DOHH2 (cell line): Measurements from ENCODE around the gene CREBBP.

ENCODE experiments used
- H3F3A ChIP-seq: fragments of 200-600 bp; sonication (generic), shearing (Covaris generic); 2 replicates; pipeline ENCODE4 v1.6.0; 2016; ENCODE audit warnings: antibody characterized with exemption, mild to moderate bottlenecking; ENCODE audit not compliant: control insufficient read depth, insufficient read depth
- H3K27ac ChIP-seq: fragments of 200-600 bp; sonication (generic); 2 replicates; pipeline ENCODE4 v1.5.1; 2014; ENCODE audit warnings: low read depth, mild to moderate bottlenecking, low read length, moderate library complexity
- H3K27me3 ChIP-seq: fragments of 200-600 bp; sonication (generic); 2 replicates; pipeline ENCODE4 v1.6.1; 2014; ENCODE audit warnings: mild to moderate bottlenecking, low read length, mixed read lengths; ENCODE audit not compliant: control insufficient read depth
- H3K36me3 ChIP-seq: fragments of 200-600 bp; sonication (generic); 2 replicates; pipeline ENCODE4 v1.6.1; 2014; ENCODE audit warnings: mild to moderate bottlenecking, low read length, moderate library complexity, mixed read lengths; ENCODE audit not compliant: control insufficient read depth
- H3K4me1 ChIP-seq: fragments of 200-600 bp; sonication (generic); 2 replicates; pipeline ENCODE4 v1.6.1; 2014; ENCODE audit warnings: mild to moderate bottlenecking, low read length, mixed read lengths; ENCODE audit not compliant: control insufficient read depth
- H3K4me2 ChIP-seq: fragments of 200-600 bp; sonication (generic); 2 replicates; pipeline ENCODE4 v1.6.0; 2014; ENCODE audit warnings: mild to moderate bottlenecking, low read length, moderate library complexity
- H3K4me3 ChIP-seq: fragments of 200-600 bp; sonication (generic); 2 replicates; pipeline ENCODE4 v1.5.1; 2014; ENCODE audit warnings: mild to moderate bottlenecking, low read length, mixed read lengths
- H3K79me2 ChIP-seq: fragments of 200-600 bp; sonication (generic); 2 replicates; pipeline ENCODE4 v1.6.1; 2014; ENCODE audit warnings: mild to moderate bottlenecking, low read length, mixed read lengths; ENCODE audit not compliant: control insufficient read depth
- H3K9me2 ChIP-seq: fragments of 200-600 bp; sonication (generic); replicated peaks from 2 replicates; pipeline ENCODE4 v1.6.1; 2014; ENCODE audit warnings: mild to moderate bottlenecking, low read length, mixed read lengths; ENCODE audit not compliant: control insufficient read depth
- H3K9me3 ChIP-seq: fragments of 200-600 bp; sonication (generic); 2 replicates; pipeline ENCODE4 v1.6.1; 2014; ENCODE audit warnings: antibody characterized with exemption, low read length, mixed read lengths; ENCODE audit not compliant: control insufficient read depth, insufficient read depth
- H4K20me1 ChIP-seq: fragments of 200-600 bp; sonication (generic); 2 replicates; pipeline ENCODE4 v1.6.0; 2014; ENCODE audit warnings: low read depth, mild to moderate bottlenecking, antibody characterized with exemption, low read length, moderate library complexity; ENCODE audit not compliant: control insufficient read depth, insufficient read depth
- CTCF ChIP-seq: fragments of 200-600 bp; sonication (generic); IDR thresholded peaks from one replicate; pipeline ENCODE4 v1.5.1; 2014; ENCODE audit warnings: antibody characterized with exemption, mild to moderate bottlenecking, low read depth, low read length; ENCODE audit not compliant: poor library complexity, severe bottlenecking
- EZH2phosphoT487 ChIP-seq: fragments of 200-600 bp; sonication (generic); IDR thresholded peaks from 2 replicates; pipeline ENCODE4 v1.6.1; 2017; ENCODE audit warnings: borderline replicate concordance, mild to moderate bottlenecking, antibody characterized with exemption, low read length, moderate library complexity, mixed read lengths

Gene CREBBP

GRCh38 chr16:3835089-3835602 is 45.4 kb downstream of the CREBBP start:
- peaks cover 17% of the 10 kb centered on the region; the same call in 1 of the 2 replicates for H3K9me3 ChIP-seq
- peaks cover 45% of the 10 kb centered on the region for H3K36me3 ChIP-seq
- no peak overlapping the region for H3K4me2 ChIP-seq
- H3K27me3 ChIP-seq, result no peaks in the 10 kb centered on the region
- H3F3A ChIP-seq, result no peaks in the 10 kb centered on the region
- peaks cover 96% of the 10 kb centered on the region for H3K79me2 ChIP-seq
- no peaks in the 10 kb centered on the region for H3K4me1 ChIP-seq
- TF ChIP-seq CTCF, result no peak
- TF ChIP-seq EZH2phosphoT487, result no peak
- H3K27ac ChIP-seq, result no peak overlapping the region
- H3K4me3 ChIP-seq, result no peak overlapping the region
- H4K20me1 ChIP-seq, result no peaks in the 10 kb centered on the region
- H3K9me2 ChIP-seq, result no peaks in the 10 kb centered on the region

GRCh38 chr16:3832668-3833067 is 47.8 kb downstream of the CREBBP start:
- H3K4me3 ChIP-seq, result no peak overlapping the region
- H3K36me3 ChIP-seq, result peaks cover 36% of the 10 kb centered on the region
- H3K79me2 ChIP-seq, result peaks cover 96% of the 10 kb centered on the region
- peaks cover 17% of the 10 kb centered on the region; the same call in 1 of the 2 replicates for H3K9me3 ChIP-seq
- no peak overlapping the region for H3K27ac ChIP-seq
- H3F3A ChIP-seq, result no peaks in the 10 kb centered on the region
- no peaks in the 10 kb centered on the region for H3K9me2 ChIP-seq
- no peaks in the 10 kb centered on the region; the same call in 1 of the 2 replicates for H4K20me1 ChIP-seq
- no peaks in the 10 kb centered on the region for H3K4me1 ChIP-seq
- H3K27me3 ChIP-seq, result no peaks in the 10 kb centered on the region
- TF ChIP-seq EZH2phosphoT487 (no peak), CTCF (no peak)
- no peak overlapping the region for H3K4me2 ChIP-seq

- Histone ChIP-seq H3F3A (no peaks in the 10 kb centered on the region), H3K9me3 (peaks cover 17% of the 10 kb centered on the region; the same call in 1 of the 2 replicates), H3K27me3 (no peaks in the 10 kb centered on the region), H3K9me2 (no peaks in the 10 kb centered on the region), H3K4me1 (no peaks in the 10 kb centered on the region), H3K79me2 (peaks cover 100% of the 10 kb centered on the region), H4K20me1 (no peaks in the 10 kb centered on the region; the same call in 1 of the 2 replicates), H3K4me2 (no peak overlapping the region), H3K36me3 (peaks cover 26% of the 10 kb centered on the region), H3K4me3 (no peak overlapping the region), H3K27ac (no peak overlapping the region)
- TF ChIP-seq EZH2phosphoT487, result no peak
- no peak for TF ChIP-seq CTCF
These were observed 49.8 kb downstream of the CREBBP start for GRCh38 chr16:3830625-3831254.
